22Rv1 (cell line): ENCODE data around the gene PMEL.

Experiments
- H3K27ac ChIP-seq: fragments of 450-650 bp; 2 replicates; pipeline ENCODE4 v1.5.1; 2017
- ZFX ChIP-seq: fragments of 450-650 bp; IDR thresholded peaks from 2 replicates; pipeline ENCODE4 v1.6.1; 2017; ENCODE audit warnings: antibody characterized with exemption, borderline replicate concordance
- TF ChIP-seq, protein P1 (sequence below): fragments of 450-650 bp; IDR thresholded peaks from 2 replicates; pipeline ENCODE4 v1.5.1; 2017; ENCODE audit warnings: mild to moderate bottlenecking

Gene PMEL

DNA sequence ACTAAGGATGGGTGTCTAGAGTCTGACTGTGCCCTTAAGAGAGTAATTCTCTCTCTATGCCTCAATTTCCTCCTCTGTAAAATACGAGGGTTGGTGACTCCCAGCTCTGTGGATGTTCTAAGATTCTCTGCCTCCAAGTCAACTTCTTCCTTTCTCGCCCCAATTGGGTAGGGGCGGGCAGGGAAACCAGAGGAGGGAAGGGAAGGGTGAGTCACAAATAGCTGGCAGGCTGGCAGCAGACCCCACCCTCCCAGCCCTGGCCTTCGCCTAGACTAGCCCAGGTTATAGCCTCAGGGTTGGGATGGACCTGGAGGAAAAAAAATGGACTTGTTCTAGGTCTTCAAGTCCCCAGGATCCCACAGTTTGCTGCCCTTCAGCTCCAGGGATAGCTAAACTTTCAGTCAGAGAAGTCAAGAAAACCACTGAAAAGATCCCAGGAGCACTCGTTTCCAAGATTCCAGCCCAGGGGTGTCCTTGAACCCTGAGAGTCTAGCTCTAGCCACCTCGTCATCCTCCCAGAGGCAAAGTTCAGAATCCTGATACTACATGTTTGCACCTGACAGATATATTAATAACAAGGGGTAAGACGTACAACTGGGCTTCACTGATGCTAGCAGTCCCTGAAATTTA lies 32.6 kb downstream of the PMEL start:
- TF ChIP-seq ZFX, result no peak
- TF ChIP-seq, protein P1, sequence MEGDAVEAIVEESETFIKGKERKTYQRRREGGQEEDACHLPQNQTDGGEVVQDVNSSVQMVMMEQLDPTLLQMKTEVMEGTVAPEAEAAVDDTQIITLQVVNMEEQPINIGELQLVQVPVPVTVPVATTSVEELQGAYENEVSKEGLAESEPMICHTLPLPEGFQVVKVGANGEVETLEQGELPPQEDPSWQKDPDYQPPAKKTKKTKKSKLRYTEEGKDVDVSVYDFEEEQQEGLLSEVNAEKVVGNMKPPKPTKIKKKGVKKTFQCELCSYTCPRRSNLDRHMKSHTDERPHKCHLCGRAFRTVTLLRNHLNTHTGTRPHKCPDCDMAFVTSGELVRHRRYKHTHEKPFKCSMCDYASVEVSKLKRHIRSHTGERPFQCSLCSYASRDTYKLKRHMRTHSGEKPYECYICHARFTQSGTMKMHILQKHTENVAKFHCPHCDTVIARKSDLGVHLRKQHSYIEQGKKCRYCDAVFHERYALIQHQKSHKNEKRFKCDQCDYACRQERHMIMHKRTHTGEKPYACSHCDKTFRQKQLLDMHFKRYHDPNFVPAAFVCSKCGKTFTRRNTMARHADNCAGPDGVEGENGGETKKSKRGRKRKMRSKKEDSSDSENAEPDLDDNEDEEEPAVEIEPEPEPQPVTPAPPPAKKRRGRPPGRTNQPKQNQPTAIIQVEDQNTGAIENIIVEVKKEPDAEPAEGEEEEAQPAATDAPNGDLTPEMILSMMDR, result no peak
- peak overlapping the region; percentile 100 for H3K27ac ChIP-seq

DNA sequence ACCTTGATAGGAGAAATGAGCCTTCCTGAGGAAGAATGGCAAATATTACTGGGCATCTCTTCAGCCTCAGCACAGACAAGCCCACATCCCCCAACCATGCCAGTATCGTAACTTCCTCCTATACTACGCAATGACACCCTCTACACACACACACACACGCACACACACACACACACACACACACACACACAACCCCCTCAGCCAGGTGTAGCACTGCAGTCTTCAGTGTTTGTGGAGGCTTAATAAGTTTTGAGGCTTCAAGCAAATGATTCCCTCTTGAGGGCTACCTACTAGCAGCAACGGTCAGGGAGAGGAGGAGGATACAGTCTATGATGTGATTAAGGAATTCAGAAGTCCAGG lies 33.3 kb downstream of the PMEL start:
- no peak for TF ChIP-seq ZFX
- TF ChIP-seq, protein P1, result no peak
- H3K27ac ChIP-seq, result peak overlapping the region; percentile 100

DNA sequence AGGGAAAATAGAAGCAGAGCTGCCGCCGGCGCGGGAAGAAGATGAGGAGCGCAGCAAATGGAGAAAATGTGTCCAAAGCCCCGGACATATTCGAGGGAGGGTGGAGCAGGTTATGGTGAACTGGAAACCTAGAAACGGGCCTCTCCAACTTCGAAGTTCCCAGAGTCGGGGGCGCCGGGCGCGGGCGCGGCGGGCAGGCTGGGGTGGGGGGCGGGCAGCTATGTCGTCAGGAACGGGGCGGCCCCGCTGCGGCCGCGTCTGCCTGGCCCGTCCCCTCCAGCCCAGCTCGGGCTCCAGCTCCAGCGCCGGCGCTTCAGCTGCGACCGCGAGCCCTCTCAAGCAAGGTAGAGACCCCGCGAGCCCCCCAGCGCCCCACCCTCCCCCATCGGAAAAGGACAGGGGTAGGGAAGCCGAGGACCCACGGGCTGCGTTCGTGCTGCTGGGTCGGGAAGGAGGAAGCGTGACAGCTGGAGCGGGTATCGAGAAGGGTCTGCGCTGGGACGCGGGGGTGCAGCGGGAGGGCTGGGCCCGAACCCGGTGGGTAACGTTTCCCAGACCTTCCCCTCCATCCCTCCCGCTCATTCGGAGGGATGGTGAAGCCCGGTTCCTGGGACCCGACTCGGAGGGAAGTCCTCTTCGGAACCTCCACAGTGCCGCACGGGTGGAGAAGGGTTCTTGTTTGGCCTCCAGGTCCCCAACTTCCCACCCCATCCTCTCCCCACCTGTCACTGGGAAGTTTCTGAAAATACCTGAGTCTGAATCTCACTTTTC lies 33.9 kb downstream of the PMEL start:
- peak overlapping the region; percentile 100 for H3K27ac ChIP-seq
- TF ChIP-seq, protein P1, result no peak
- no peak for TF ChIP-seq ZFX

DNA sequence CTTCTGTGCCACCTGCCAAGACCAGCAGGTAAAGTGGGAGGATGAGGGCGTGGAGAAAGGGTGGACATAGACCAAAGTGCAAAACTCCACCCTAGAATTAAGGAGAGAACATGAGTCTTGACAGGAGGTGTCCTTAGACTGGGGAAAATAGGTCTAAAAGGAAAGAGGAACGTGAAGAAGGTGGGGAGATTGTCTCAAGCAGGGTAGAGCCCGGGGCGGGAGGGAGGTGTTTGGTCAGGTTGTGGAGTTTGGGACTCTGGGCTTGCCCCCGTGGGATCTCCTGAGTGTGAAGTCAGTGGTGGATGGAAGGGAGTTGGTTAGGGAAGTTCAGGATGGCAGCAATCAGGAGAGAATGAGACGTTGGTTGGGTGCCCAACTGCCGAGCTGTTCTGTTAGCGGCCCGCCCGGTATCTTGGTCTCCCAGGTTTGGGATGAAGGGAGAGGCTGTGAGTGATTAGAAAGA lies 34.5 kb downstream of the PMEL start:
- TF ChIP-seq, protein P1, result no peak
- no peak for TF ChIP-seq ZFX
- H3K27ac ChIP-seq, result peak overlapping the region; percentile 100

DNA sequence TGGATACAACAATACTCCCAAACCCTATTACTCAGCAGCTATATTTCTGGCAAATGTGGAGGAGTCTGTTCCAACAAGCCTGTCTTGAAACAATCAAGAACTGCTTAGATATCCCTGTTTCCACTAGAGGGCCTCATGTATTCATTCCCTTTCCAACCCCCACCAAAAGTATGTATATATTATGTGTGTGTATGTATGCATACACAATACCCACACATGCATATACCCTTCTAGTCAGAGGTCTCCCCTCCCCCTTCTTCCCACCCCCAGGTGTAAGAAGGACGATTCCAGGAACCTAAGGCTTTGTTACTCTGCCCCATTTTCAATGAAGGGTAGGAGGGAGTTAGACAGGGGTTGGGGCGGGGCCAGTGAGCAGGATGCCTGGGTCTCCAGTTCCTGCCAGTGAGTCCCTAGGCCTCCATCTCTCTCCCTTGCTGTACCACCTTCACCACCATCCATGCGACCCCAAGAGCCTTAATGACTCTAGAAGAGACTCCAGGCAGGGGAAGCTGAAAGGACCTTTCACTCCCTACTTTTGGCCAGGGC lies 35.0 kb downstream of the PMEL start, which contains the start of gene DGKA:
Gene DGKA (plus strand): TSS at position 392 of the 546 bp plus-strand sequence. CDS start 5,342 bp downstream, outside the sequence.
- peak within 1 kb of the TSS; percentile 100 for H3K27ac ChIP-seq
- TF ChIP-seq ZFX, result no peak
- TF ChIP-seq, protein P1, result peak; percentile 93

DNA sequence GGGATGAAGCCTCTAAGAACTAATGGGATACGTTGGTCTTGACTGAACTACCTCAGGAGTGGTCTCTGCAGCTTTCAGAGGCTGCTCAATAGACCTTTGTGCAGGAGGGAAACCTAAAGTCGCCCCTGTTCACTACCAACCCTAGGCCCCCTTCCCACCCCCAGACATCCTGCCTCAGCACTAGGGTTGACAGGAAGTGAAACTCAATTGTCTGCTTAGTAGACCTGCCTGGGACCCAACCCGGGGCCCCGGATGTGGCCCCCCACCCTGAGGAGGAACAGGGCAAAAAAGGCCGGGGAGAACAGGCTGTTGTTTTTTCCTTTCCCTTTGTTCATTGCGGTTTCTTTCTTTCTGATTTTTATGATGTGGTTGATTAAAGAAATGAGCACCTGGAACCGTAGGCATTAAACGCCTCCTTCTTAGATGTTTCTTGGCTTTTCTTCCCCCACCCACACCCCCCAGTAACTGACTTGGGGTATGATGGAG lies 36.5 kb downstream of the PMEL start:
- no peak for TF ChIP-seq ZFX
- TF ChIP-seq, protein P1, result no peak
- peak overlapping the region; percentile 100 for H3K27ac ChIP-seq
